ENCODE data around the gene TIMM8B. TPM values are rescaled to one million over a fixed set of nuclear protein-coding genes. Genes with fewer than 3 reads are reported as not detected.
"Not testable (repeated sequence)": the region's sequence is repeated elsewhere in the genome, so short reads cannot be mapped to it uniquely, and the experiment has no call there.

The TIMM8B gene
- total RNA-seq (2014; rRNA removed; shearing (Covaris generic)): 106 and 119 TPM in 2 replicates
- 37.7 and 58.2 TPM in 2 replicates for polyA plus RNA-seq (2015; cell fraction: cytosol; rRNA removed)
- 9.3 and 15.4 TPM in 2 replicates for polyA plus RNA-seq (2015; cell fraction: nucleus; rRNA removed)

GRCh38 chr11:112086422-112087191 is at the start of gene TIMM8B, which contains the start of gene SDHD:
TIMM8B (minus strand) TSS chr11:112086756; CDS start chr11:112086723, 33 bp downstream.
SDHD (plus strand) TSS chr11:112086873; CDS start chr11:112086908, 35 bp downstream.
- DNase-seq (ENCODE audit: low read depth): peak; percentile 93

DNA sequence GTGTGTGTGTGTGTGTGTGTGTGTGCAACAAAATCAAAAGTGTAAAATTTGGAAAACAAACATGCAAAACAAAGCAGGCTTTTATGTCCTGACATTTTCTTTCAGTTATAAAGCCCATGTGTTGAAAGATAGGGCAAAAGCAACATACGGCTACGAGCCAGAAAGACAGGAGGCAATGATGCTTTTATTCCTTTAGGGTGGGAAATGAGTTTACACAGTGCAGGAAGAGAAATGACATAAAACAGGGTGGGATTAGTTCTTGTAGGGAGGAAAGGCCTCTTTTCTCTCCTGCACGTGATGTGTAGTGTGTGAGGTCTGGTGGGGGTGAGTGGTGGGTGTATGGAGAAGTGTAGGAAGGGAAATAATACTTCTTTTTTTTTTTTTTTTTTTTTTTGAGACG is 47.9 kb upstream of the TIMM8B start:
- no peak for DNase-seq (ENCODE audit: low read depth)

- peak; percentile 39 for DNase-seq (ENCODE audit: low read depth)
Measured at GRCh38 chr11:112132737-112133136, 46.2 kb upstream of the TIMM8B start.

DNA sequence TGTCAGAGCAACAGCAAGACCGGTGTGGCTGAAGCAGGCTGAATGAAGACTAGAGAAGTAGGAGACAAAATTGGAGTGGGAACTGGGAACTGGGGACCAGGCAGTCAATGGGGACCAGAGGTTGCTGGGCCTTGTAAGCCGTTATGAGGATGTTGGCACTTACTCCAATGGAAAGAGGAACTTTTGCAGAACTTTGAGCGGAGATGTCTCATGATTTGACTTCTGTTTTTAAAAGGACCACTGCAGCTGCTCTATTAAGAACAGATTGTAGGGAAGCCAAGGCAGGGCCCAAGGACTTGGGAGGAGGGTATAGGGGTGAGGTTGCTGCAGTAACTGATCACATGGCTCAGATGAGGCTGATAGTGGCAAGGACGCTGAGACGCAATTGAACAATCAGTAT is 43.1 kb upstream of the TIMM8B start:
- DNase-seq (ENCODE audit: low read depth): no peak

GRCh38 chr11:112128483-112129121 is 42.0 kb upstream of the TIMM8B start:
- peak; percentile 92 for DNase-seq (ENCODE audit: low read depth)

DNA sequence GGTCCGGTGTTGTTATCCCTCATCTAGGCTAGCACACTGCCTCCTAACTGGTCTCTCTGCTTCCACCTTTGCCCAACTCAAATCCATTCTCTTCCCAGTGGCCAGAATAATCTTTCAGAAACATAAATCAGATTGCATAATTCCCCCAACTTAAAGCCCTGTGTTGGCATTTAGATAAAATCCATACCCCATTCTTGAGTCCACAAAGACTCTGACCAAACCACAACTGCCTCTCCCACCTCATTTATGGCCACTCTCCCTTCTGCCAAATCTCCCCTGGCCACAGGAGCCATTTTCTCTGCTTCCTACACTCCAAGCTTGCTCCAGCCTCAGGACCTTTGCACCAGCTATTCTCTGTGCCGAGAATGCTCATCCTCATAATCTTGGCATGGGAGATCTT is 40.5 kb upstream of the TIMM8B start:
- DNase-seq (ENCODE audit: low read depth): no peak

DNA sequence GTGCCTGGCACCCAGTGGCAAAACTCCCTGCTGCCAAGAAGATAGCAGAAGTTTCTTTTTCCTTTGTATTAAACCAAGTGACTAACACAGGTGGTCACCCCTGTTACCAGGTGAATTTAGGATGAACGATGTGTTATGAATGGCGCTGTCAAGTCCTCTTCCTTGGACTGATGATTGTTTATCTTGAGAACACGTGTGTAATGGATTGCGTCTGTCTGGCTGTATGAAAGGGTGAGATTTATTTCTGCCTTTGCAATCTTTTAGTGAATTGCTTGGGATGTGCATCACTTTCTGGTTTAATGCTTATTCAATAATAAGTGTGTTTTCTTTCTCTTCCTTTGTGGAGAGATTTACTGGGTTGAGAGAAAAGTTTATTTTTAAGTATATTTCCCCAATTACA is 36.6 kb upstream of the TIMM8B start:
- DNase-seq (ENCODE audit: low read depth): no peak

DNA sequence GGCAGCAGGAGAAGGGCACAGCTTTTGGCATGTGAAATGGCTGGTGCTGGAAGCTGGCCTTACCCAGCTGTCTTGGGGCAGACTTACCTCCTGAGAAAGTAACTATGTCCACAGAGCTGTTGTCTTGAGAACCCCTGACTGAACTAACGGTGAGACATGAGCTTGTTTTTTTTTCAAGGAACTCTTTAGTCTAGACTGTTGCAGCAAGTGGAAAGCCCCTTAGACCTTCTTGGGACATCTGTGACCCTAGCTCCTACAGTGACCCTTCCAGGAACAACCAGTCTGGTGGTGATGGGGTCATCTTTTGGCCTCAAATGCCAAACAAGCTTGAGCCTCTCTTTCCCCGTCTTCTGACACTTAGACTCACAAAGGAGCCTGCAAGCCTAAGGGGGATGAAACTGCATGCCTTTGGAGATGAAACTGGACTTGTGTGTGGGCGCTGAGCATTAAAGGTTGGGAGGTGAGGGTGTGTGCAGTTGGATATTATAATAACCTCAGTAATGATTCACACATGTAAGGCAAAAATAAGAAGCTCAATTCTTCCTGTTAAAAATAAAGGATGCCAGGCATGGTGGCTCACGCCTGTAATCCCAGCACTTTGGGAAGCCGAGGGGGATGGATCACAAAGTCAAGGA is 35.5 kb upstream of the TIMM8B start:
- no peak for DNase-seq (ENCODE audit: low read depth)

DNA sequence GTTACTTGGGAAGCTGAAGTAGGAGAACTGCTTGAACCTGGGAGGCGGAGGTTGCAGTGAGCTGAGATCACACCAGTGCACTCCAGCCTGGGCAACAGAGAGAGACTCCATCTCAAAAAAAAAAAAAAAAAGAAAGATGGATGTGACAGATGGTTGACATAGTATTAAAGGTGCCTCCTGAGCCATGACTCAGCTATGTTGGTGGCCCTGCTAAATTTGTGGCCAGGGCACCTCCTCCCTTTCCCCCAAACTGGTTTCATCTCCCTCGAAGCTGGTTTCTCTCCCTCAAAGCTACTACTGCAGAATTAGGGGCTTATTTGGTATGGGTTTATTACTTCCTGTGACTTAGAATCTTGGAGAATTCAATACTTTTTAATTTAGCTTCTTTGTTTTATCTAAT is 31.6 kb upstream of the TIMM8B start:
- no peak for DNase-seq (ENCODE audit: low read depth)

GRCh38 chr11:112115386-112115785 is 28.8 kb upstream of the TIMM8B start:
- no peak for DNase-seq (ENCODE audit: low read depth)

DNA sequence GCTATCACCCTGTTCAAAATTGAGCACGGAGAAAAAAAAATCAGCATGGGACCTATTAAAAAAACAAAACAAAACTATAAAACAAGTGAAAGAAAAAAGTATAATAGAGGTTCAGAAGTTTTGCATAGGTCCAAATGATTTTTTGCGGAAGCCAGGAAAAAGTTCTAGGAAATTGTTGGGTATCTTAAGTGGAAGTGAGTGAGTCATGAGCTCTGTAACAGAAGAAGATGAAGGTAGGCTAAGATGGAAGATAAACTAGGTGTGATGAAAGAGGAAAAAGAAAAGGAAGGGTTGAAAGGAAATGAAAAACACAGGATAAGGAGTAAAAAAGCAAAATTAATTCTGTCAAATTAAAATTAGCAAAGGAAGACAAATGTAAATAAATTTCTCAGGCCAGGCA is 27.9 kb upstream of the TIMM8B start:
- no peak for DNase-seq (ENCODE audit: low read depth)

- DNase-seq (ENCODE audit: low read depth): peak; percentile 73
Measured at GRCh38 chr11:112113539-112114457, 27.2 kb upstream of the TIMM8B start.

DNA sequence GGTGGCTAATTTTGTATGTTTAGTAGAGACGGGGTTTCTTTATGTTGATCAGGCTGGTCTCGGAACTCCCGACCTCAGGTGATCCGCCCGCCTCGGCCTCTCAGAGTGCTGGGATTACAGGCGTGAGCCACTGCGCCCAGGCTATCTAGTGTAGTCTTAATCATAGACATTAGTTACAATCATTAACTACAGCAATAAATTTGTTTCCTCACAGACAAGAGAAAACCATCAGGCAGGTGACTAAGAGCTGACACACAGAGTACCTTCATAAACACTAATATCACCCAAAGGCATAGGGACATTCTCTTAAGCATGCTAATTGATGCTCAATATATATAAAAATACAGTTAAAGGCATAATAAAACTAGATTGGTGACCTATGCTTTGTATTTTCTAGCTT is 19.5 kb upstream of the TIMM8B start:
- DNase-seq (ENCODE audit: low read depth): no peak

DNA sequence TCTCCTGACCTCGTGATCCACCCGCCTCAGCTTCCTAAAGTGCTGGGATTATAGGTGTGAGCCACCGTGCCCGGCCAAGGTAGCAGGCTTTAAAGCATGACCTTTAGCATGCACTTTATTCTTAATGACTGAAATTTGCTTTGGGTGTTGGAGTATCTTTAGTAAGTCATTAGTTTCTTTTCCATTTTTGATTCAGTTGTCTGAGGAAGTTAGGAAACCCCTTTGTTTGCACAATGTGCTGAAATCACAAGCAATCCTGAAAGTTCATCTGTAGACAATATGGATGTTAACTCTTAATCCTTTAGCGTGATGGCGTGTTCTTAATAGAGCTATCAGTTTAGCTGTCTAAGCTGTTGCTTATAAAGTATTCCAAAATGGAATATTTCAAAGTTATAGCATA is 16.9 kb upstream of the TIMM8B start:
- DNase-seq (ENCODE audit: low read depth): no peak

DNA sequence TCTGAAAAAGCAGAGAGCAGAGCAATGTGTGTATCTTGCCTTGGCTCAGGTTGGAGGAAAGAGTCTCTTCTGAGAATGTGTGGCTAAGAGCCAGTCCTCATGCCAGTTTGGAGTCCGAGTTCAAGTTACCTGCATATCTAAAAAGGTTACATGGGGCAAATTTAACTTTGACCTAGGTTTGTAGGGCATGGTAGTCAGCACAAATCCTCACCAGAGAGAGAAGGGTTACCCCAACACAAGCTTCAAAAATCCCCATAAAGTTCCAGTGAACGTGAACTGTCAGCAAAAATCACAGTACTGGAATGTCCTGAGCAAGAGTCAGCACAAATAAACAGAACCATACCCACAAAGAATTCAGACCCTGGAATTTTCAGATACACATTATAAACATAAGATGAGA is 13.9 kb upstream of the TIMM8B start:
- DNase-seq (ENCODE audit: low read depth): no peak

DNA sequence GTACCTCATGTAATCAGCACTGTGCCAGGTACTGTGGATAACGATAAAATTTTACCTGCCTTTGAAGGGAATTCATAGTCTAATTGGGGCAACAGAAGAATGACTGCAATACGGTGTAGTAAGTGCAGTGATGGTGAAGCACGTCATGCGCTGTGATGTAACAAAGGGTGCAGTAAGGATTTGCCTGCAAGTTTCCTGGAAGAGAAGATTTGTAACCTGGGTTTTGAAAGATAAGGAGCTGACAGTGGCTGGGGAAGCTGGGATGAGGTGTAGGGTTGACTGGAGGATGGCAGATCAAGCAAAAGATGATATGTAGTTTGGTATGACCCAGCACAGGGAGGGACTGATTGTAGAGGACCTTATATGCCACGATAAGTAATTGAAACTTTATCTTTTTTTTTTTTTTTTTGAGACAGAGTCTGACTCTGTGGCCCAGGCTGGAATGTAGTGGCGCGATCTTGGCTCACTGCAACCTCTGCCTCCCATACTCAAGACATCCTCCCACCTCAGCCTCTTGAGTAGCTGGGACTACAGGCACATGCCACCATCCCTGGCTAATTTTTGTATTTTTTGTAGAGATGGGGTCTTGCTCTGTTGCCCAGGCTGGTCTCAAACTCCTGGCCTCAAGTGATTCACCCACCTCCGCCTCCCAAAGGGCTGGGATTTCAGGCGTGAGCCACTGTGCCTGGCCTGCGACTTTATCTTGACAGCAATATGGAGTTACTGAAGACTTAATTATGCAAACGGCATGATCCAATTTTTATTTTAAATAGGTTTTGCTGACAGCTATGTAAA is 11.4 kb upstream of the TIMM8B start:
- no peak for DNase-seq (ENCODE audit: low read depth)

GRCh38 chr11:112096194-112096593 is 9.6 kb upstream of the TIMM8B start:
- no peak for DNase-seq (ENCODE audit: low read depth)

DNA sequence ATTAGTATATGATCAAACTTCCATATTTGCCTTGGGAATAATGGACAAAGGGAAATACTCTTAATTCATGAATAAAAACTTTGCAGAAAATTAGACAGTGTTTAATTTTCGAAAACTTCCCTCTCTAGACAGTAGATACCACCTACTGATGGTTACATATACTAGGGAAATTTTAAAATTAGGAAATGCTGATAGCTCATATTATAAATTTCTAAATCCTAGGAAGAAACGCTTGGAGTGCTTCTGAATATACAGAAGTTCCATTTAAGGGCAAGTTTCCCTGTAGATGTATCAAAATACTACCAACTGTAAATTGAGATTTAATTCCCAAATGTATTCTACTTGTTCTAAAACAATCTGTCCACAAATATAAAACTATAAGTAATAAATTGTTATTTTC is 8.7 kb upstream of the TIMM8B start:
- DNase-seq (ENCODE audit: low read depth): not testable (repeated sequence)

DNA sequence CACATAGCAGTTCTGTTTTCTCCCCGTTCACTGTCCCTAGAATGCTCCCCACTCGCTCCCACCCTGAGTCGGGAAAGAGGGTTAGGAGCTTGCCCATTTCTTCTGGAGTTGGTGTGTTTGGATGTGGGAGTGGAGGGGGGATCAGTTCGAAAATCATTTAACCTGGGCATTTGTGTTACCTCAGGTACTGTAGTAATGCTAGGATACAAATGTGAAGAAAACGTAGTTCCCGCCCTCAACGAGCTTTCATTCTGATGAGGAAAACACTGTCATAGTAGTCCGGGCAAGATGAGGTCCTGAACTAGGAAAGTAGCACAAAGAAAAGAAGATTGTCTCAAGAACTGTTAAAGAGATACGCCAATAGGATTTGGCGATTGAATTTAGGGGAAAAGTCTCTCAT is 656 bp upstream of the TIMM8B start:
- DNase-seq (ENCODE audit: low read depth): no peak

DNA sequence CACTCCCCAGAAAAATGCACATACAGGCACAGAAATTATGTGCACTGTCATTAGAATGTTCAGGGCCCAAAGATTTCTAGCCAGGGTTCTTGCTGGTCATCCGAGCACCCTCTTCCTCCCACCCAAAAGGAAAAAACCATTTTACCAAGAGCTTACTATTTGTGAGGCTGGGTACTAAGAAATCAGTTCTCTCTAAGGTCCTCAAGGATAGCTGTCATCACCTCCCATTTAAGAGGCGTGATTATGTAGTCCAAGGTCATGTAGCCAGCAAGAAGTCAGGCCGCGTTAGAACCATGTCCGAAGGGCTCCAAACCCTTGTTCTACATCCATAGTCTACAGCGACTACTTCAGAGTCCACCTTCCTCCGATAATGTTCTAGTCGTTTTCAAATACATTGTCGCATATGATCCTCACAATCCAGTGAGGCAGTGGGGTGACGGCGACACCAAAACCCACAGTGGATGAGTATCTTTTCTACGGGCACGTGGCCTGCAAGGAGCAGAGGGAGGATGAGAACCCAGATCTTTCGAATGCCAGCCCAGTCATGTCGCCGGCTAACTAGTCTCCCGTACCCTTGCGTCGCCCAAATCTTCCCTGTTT is 634 bp downstream of the TIMM8B start:
- DNase-seq (ENCODE audit: low read depth): no peak

All from HT1080 (cell line).